GM21576 (cell line): ENCODE data around the gene PARK7.
A peak's percentile ranks its signal among the peaks of the same experiment; 100 is the strongest.
"Not testable (repeated sequence)": the region's sequence is repeated elsewhere in the genome, so short reads cannot be mapped to it uniquely, and the experiment has no call there.

Experiments used
- ATAC-seq: cut with Tn5 transposase; IDR thresholded peaks from one replicate; pipeline ENCODE4 v1.9.1; 2021; ENCODE audit warnings: mild to moderate bottlenecking, moderate library complexity; ENCODE audit not compliant: unreplicated experiment

Gene PARK7

DNA sequence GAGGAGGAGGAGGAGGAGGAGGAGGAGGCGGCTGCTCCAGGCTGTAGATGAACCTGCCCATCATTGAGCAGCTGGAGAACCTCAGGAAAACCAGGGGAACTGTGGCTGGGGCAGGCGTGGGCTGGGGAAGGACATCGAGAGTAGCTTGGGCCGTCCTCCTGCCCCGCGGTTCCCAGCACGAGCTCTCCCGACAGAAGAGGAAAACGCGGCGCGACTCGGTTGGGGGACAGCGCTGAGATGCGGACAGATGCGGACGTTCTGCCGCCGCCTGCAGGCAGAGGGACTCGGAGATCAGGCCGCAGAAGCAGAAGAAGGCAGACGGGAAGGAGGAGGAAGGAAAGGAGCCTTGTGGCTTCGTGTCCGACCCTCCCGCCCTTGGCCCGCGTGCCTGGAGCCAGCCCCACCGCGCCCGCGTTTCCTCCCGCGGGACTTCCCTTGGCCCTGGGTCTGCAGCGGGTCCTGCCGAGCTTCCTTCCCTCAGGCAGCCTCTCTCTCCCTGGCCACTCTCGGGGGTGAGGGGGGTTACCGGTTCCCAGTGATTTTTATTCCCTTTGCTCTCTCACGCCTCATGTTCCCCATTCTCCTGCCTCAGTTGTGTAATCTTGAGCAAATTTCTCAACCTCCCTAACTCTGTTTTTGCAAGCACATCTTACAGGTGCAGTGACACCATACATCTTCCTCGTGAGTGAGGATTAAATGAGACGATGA, 19.1 kb upstream of the PARK7 start:
- no peak for ATAC-seq

DNA sequence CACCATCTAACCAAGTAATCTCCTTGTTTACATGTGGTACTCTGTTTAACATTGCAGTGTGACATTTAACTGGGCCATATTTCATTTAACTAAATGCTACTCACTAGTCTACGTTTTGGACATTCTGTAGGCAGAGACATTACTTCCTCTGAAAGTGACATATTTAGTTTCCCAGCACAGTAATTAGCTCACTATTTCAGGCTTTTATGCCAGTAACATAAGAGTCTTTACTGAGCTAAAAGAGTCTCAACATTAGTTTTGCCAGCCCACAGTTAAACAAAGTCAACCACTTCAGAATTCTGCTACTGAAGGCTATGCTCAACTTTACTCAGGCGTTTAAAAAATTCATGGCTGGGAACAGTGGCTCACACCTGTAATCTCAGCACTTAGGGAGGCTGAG, 18.3 kb upstream of the PARK7 start:
- no peak for ATAC-seq

DNA sequence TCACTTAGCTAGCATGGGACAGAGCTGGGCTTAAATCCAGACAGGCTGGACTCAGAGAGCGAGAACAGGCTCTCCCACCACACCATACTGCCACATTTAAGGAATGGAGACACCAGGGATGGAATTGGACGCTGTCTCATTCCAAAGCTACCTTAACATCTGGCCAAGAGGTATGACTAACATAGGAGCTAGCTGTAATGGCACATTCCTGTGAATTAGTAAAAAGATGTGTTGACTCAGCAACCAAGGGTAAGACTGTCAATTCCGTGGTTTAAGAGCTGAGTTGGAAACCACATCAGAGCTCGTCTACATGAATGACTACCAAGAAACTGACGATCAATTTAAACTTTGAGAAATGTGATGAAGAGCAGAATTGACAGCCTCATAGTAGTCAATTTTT, 12.6 kb upstream of the PARK7 start:
- no peak for ATAC-seq

DNA sequence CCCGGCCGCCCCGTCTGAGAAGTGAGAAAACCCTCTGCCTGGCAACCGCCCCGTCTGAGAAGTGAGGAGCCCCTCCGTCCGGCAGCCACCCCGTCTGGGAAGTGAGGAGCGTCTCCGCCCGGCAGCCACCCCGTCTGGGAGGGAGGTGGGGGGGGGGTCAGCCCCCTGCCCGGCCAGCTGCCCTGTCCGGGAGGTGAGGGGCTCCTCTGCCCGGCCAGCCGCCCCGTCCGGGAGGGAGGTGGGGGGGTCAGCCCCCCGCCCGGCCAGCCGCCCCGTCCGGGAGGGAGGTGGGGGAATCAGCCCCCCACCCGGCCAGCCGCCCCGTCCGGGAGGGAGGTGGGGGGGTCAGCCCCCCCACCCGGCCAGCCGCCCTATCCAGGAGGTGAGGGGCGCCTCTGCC, 8.7 kb upstream of the PARK7 start:
- not testable (repeated sequence) for ATAC-seq

DNA sequence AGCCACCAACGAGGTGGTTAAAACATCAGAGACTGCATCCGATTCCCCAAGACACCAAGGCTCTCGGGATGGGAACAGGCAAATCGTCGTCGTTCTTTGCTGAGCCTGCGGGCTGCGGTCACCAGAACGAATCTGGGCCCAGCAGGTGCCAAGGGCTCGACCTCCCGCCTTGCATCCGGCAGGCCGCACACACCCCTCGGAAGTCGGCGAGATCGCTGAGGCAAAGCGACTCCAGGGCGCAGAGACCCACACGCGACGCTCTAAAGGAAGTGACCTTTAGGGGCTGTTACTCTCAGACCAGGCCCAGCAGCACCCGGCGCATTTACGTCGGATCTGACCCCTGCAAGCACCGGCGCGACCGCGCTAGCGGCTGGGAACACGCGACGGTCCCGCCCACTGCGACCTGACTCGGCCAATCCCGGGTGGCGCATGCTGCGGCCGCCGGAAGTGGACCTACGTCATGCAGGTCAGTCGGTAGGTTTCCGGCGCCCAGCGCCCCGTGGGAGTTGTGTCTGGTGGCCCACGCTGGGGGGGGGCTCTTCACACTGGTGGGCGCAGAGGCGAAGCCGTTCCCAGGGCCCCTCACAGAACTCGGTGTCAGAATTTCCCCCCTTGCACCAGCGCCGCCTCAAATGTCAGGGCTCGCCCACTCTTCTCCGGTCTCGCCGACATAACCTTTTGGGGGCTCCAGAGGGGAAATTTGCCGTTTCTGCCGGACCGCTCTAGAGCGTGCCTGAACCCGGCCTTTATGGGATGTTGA, 7.5 kb upstream of the PARK7 start:
- peak; percentile 93 for ATAC-seq

DNA sequence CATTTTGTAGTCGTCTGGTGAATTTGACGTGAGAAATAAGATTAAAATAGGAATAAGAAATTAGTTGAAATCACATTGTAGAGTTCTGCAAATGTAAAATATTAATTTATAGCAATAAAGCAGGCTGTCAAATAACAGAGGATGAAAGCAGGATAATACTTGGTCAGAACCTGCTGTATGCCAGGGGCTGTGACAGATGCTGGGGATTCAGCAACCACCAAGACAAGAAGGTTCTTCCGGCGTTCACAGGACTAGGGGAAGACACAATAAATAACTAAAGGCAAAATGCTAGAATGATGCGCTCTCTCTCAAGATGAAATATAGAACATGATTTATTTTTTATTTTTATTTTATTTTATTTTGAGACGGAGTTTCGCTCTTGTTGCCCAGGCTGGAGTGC, 6.8 kb upstream of the PARK7 start:
- no peak for ATAC-seq

DNA sequence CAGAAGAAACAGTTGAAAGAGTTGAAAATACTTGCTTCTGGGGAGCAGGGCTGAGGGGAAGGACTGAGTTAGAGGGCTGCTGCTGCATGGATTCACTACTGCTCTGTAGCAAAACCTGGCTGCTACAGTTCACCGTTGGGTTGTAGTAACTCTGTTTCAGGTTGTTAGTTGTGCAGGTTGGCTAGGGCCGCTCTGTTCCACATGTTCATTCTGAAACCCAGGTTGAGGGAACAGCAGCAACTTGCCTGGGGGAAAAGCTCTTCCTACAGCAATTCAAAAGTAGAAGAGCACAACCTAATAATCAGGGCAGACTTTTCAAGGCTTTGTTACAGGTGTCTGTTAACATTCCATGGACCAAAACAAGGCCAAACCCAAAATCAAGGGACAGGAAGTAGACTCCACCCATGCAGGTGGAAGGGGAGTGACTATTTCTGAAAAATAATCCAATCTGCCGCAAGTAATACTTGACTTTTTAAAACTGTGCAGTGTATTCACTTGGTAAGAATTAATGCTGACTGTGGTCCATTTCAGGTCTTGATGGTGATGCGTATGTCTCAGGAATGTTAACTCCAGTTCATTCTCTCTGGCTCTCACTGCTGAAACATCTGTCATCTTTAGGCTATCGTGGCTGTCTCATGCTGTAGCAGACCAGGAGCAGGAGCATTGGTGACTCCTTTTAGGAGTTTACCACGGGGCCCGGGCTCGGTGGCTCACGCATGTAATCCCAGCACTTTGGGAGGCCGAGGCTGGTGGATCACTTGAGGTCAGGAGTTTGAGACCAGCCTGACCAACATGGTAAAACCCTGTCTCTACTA, 5.1 kb upstream of the PARK7 start:
- ATAC-seq, result no peak

DNA sequence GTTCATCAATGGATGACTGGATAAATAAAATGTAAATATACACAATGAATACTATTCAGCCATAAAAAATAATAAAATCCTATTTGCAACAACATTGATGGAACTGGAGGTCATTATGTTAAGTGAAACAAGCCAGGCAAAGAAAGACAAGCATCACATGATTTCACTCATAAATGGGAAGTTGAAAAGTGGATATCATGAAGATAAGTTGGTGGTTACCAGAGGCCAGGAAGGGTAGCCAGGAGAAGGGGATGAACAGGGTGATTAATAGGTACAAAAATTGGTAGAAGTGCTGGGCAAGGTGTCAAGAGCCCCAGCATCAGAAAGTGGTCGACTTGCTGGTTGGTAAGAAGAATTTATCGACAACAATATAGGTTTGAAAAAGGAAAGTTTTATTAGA, 1.3 kb upstream of the PARK7 start:
- no peak for ATAC-seq

DNA sequence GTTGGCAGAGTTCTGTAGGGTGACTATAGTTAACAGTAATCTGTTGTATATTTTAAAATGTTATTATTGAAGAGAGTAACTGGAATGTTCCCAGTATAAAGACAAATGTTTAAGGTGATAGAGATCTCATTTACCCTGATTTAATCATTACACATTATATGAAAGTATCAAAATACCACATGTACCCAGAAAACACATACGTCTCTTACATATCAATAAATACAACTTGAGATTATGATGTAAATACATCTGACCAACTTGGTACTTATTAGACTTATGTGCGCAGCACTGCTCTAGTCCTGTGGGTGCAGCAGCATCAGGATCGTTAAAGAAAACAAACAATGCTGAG, 670 bp upstream of the PARK7 start:
- no peak for ATAC-seq

DNA sequence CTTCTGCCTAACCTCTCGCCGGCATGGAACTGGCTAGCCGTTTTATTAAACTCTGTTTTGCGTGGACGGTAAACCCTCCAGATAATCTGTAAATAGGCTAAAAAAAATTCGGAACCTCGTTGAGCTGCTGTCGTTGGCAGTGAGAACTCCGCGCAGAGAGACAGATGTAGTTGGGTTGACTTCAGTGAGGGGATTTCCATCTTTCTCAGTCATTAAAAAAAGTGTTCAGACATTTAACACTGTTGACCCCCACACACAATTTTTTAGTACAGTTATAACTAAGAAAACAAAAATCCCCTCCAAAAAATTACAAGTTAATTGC, 464 bp downstream of the PARK7 start:
- ATAC-seq, result peak; percentile 10

DNA sequence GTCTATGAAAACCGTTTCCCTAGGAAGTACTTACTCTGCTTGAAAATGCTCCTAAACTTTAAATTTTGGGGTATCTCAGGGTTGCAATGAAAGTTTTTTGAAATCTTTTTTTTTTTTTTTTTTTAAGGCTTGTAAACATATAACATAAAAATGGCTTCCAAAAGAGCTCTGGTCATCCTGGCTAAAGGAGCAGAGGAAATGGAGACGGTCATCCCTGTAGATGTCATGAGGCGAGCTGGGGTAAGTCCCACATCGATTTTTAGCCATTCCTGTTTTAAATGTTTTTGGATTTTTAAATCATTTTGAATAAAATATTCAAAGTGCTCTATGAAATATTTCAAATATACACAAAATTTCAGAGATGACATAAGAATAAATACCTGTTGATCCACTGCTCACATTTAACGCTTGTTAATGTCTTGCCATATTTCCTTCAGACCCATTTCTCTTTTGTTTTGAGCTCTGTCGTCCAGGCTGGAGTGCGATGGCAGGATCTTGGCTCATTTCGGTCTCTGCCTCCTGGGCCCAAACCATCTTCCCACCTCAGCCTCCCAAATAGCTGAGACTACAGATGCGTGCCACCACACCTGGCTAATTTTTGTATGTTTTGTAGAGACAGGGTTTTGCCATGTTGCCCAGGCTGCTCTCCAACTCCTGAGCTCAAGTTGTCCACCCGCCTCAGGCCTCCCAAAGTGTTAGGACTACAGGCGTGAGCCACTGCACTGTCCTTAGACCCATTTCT, 1.3 kb downstream of the PARK7 start:
- no peak for ATAC-seq

DNA sequence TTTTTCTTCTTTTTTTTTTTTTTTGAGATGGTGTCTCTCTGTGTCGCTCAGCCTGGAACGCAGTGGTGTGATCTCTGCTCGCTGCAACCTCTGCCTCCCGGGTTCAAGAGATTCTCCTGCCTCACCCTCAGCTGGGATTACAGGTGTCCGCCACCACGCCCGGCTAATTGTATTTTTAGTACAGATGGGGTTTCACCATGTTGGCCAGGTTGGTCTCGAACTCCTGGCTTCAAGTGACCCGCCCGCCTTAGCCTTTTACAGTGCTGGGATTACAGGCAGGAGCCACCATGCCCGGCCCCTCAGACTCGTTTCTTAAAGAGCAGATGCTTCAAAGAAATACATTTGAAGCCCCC, 1.8 kb downstream of the PARK7 start:
- not testable (repeated sequence) for ATAC-seq

DNA sequence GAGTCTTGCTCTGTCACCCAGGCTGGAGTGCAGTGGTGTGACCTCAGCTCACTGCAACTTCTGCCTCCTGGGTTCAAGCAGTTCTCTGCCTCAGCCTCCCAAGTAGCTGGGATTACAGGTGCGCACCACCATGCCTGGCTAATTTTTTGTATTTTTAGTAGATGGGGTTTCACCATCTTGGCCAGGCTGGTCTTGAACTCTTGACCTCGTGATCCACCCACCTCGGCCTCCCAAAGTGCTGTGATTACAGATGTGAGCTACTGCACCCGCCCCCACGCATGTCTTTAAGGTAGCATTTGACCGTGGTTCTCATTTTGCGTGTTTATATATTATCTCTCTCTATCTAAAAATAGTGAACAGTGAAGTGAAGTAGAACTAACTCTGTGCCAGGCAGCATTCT, 2.3 kb downstream of the PARK7 start:
- ATAC-seq, result not testable (repeated sequence)

DNA sequence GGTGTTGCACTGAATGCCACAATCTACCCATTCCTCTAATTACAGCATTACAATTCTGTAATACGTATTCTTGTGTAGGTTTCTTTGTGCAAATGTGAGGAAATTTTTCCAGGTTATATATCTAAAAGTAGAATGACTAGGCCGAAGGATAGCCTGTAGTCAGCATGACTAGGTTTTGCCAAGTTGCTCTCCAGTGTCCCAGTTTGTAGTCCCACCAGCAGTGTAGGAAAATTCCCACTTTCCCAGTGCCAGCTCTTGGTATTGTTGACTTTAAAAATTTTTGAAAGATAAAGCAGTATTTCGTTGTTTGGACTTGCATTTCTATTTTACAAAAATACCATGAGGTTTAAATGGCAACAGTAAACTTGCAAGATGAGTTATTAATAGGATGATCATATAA, 3.0 kb downstream of the PARK7 start:
- no peak for ATAC-seq

DNA sequence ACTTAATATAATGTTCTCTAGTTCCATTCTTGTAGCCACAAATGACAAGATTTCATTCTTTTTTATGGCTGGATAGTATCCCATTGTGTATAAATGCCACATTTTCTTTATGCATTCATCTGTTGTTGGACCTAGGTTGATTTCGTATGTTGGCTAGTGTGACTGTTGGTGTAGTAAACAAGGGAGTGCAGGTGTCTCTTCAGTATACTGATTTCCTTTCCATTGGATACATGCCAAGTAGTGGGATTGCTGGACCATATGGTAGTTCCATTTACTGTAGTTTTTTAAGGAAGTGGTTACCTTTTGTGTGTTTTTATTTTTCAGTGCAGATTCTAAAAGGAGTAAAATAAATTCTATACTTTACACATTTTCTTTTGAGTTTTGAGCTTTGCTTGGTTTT, 5.7 kb downstream of the PARK7 start:
- no peak for ATAC-seq

DNA sequence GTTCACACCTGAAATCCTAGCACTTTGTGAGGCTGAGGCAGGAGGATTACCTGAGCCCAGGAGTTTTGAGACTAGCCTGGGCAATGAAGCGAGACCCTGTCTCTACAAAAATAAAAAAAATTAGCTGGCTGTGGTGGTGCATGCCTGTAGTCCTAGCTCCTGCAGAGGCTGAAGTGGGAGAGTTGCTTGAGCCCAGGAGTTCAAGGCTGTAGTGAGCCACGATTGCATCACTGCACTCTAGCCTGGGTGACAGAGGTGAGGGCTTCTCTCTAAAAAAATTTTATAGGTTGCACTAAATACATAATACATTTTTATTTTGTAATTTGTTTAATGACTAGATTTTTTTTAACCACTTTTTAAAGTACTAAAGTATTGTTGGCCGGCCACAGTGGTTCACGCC, 6.1 kb downstream of the PARK7 start:
- no peak for ATAC-seq

DNA sequence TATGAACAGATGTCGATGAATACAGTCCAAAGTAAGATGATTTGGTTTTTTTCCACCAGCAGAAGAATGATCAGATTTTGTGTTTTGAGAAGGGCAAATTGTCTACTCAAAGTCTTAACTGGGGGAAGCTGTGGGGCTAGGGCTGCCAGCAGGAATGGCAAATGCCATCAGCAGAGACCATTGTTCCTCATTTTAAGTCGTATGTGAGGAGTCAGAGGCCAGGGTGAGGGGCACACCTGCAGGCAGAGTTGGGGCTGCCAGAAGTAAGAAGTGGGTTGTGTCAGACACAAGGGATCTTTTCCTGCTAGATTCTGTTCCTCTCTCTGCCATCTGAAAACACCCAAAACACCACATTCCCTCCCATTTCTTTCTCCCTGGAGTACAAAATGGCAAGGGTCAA, 8.7 kb downstream of the PARK7 start:
- no peak for ATAC-seq

DNA sequence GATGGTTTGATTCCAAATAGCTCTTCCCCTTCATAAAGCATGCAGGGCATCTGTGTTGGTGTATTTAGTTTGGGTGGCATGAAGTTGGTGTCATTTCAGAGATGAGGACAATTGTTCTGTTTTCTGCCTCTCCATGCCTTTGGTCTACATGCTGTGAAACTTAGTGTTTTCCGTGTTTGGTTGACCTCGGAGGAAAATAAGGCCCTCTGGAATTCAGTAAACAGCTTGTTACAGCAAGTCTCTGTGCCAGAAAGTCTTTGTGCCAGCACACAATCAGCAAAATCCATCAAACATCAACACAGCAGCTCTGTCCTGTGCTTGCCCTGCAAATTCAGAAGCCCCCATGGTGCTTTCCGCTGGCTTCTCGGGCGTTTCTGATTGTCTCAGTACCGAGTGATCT, 9.5 kb downstream of the PARK7 start:
- ATAC-seq, result no peak

DNA sequence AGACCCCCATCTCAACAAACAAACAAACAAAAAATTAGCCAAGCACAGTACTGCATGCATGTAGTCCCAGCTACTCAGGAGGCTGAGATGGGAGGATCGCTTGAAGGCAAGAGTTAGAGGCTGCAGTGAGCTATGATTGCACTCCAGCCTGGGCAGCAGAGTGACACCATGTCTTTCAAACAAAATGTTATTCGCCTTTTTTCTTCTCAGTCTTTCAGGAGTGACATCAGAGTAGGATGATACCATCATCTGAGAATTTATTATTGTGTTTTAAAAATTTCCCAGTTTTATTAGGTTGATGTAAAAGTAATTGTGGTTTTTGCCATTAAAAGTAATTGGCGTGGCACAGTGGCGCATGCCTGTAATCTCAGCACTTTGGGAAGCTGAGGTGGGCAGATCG, 10.8 kb downstream of the PARK7 start:
- ATAC-seq, result no peak

DNA sequence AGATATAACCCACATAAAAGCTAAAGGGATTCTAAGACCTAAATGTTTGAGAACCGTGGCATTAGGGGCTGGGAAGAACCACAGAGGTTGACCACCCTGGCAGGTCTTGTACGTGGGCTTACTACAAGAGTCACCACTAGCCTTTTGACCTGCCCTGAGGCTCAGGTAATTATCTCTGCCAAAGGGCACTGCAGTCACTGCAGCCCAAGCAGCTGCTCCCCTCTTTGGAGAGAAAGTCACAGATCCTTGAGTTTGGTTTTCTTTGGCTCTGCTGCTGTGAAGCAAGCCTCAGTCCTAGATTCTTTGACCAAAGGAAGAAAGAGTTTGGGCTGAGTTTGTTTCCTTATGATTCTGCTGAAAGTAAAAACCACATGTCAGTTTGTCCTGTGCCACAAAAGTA, 11.6 kb downstream of the PARK7 start:
- ATAC-seq, result no peak

DNA sequence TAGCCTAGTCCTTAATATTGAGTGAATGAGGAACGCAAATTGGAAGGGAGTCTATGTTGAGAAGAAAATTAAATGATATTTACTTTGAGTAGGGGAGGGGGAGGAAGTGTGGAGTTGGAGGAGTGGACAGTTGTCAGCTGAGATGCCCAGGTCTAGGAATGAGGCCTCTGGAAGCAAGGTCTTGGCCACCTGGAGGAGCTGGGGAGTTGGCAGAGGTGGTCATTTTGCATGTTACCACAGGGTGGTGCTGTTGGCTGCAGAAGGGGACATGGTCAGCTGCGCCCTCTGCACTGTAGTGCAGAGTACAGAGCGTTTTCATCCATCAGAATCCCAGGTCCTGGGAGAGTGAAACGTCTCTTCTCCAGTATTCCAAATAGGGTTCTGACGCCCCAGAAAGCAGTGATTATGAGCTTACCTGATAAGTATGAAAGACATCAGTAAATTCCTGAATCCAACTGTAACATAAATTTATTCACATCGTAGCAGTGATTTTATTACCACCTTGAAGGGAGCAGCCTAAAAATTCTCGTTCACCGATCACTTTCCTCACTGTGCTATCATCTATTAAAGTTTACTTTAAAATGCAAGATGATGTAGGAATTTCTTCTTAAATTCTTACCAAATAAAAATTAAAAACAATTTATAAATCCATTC, 13.8 kb downstream of the PARK7 start:
- ATAC-seq, result no peak
